NCI-H345 (cell line): Measurements from ENCODE around the gene HECW1.
A peak's percentile ranks its signal among the peaks of the same experiment; 100 is the strongest.

Experiments used
- DNase-seq: peaks from one replicate; lab custom pipeline; 2025; lab: John Stamatoyannopoulos, UW

Gene HECW1

DNA sequence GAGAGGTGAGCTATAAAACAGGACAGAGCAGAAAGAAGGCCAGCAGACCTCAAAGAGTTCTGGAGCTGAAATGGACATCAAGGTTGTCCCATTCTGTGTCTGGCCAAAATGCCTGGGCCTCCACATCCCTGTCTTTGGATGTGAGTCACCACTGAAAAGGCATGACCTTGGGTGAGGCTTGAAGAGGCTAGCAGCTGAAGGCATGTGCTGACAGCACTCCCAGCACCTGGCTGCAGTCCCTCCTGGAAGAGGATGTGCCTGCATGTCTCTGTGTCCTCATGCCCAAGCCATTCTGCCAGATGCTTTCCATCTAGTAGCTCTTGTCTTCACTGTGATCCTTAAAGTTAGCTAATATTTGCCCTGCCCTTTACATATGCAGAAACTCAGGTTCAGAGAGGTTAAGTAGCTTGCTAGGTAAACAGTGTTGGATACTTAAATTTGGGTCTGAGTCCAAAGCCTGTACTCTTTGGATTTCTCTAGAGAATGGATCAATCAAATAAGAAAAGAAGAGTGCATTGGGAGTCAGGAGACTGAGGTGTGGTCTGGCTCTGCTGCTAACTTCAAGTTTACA is 35.8 kb downstream of the HECW1 start:
- DNase-seq: no peak

GRCh38 chr7:43151076-43151475 is 38.6 kb downstream of the HECW1 start:
- no peak for DNase-seq

- DNase-seq: no peak
These were observed 40.2 kb downstream of the HECW1 start for GRCh38 chr7:43152696-43153095.

- DNase-seq: no peak
These were observed 43.2 kb downstream of the HECW1 start for GRCh38 chr7:43155636-43156035.

- DNase-seq: no peak
These were observed 51.4 kb downstream of the HECW1 start for GRCh38 chr7:43163885-43164284.

GRCh38 chr7:43164757-43165156 is 52.3 kb downstream of the HECW1 start:
- DNase-seq: no peak

- DNase-seq: no peak
These were observed 54.2 kb downstream of the HECW1 start for GRCh38 chr7:43166686-43167085.

DNA sequence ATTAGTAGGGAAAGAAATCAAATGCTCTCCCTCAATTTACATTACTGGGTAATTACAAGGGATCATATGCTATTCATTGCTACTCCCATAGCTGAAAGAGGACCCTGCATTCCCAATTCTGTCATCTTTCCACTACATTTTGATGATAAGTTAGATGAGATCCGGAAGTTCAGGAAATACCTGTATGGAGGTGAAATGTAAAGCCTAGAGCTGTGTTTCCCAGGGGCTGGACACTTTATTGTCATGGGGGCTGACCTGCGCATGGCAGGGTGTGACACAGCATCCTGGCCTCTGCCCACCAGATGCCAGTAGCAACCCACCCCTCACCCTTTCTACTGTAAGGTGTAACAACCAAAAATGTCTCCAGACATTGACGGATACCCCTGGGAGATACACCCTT is 56.6 kb downstream of the HECW1 start:
- no peak for DNase-seq

GRCh38 chr7:43170571-43170970 is 58.1 kb downstream of the HECW1 start:
- DNase-seq: no peak

DNA sequence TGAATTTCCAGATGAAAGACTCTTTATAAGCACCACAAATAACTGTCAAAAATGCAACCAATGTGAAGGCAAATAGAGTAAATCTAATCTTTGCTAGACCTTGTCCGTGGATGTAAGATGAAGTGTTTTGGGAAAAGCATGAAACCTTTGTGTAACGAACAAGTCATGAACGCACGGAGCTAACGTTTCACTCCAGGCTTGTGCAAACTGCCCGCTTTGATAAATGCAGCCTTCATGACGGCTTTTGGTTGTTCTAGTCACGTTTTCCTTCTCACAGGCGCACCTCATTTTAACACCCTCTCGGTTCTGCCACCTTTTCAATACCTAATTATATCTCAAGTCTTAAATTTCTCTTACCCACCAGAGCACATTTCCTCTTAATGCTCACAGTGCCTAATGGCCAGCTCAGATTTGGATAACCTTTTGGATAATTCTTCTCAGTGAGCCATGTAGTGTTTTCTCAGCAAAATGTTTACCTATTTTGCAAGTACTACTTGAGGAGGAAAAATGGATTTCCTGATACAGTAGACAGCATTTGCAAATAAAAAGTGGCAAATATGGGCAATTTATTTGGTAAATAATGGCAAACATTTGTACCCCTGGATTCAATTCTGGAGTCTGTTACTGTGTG is 63.2 kb downstream of the HECW1 start:
- no peak for DNase-seq

DNA sequence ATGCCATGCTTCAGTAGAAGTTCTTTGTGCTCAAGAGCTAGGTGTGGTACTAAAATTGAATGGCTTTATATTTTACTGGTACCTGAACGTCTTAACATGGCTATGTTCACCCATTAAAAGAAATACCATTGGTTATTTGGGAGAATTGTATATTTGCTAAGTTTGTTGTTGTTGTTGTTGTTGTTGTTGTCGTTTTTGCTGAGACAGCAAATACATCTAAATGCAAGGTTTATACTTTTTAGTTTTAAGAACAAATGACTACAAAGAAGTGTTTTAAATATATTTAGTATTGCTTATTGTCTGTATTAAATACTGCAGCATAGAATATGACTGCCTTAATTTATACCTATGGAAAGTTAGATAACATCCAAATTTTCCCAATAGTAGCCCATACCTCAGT is 66.9 kb downstream of the HECW1 start:
- DNase-seq: no peak

DNA sequence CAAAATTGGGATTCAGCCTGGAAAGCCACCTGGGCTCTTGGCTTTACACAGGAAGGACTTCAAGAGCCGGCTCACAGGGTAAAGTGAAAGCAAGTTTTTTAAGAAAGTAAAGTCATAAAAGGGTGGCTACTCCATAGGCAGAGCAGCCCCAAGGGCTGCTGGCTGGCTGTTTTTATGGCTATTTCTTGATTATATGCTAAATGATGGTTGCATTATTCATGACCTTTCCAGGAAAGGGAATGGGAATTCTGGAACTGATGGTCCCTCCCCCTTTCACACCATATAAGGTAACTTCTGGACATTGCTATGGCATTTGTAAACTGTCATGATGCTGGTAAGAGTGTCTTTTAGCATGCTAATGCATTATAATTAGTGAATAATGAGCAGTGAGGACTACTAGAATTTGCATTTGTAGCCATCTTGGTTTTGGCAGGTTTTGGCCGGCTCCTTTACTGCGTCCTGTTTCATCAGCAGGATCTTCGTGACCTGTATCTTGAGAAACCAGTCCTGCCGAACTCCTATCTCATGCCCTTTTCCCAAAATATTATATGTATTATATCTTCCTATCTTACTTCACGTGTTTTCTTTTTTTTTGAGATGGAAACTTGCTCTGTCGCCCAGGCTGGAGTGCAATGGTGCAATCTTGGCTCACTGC is 80.5 kb downstream of the HECW1 start:
- DNase-seq: no peak

- no peak for DNase-seq
These were observed 81.4 kb downstream of the HECW1 start for GRCh38 chr7:43193893-43194292.

DNA sequence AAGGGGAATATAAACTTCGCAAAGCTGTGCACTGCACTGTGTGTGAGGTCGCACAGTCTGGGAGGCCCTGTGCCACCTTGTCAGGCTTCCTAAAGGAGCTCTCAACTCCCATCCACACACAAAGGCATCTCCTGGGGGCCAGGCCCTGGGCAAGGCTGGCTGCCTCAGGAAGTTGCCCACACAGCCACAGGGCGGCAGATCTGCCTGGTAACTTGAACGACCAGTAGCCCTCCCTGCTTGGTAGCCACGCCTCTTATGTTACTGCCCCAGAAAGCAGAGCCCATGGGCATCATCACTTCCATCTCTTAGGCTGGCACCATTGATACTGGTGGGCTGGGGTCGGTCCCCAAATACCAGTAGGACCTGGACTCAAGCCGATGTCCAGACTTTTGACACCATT is 82.8 kb downstream of the HECW1 start:
- no peak for DNase-seq

DNA sequence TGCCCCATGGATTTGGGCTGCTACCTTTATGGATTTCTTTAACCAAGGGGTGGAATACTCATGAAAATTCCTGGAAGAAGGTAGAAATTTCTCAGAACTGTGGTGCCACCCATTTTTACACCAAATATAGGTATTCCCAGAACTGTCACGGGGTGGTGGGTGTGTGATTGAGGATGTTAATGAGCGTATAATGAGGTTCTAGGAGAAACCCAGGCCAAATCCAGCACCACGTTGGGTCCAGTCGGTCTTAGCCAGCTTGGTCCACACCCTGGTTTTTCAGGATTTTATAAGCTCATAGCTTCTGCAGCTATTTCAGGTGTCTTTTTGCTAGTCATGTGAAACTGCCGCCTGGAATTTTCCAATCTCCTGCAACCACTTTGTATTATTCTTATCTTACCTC is 83.3 kb downstream of the HECW1 start:
- DNase-seq: no peak

GRCh38 chr7:43196379-43196778 is 83.9 kb downstream of the HECW1 start:
- DNase-seq: no peak

- DNase-seq: no peak
These were observed 85.6 kb downstream of the HECW1 start for GRCh38 chr7:43198016-43198415.

GRCh38 chr7:43198599-43199090 is 86.2 kb downstream of the HECW1 start:
- peak; percentile 79 for DNase-seq

DNA sequence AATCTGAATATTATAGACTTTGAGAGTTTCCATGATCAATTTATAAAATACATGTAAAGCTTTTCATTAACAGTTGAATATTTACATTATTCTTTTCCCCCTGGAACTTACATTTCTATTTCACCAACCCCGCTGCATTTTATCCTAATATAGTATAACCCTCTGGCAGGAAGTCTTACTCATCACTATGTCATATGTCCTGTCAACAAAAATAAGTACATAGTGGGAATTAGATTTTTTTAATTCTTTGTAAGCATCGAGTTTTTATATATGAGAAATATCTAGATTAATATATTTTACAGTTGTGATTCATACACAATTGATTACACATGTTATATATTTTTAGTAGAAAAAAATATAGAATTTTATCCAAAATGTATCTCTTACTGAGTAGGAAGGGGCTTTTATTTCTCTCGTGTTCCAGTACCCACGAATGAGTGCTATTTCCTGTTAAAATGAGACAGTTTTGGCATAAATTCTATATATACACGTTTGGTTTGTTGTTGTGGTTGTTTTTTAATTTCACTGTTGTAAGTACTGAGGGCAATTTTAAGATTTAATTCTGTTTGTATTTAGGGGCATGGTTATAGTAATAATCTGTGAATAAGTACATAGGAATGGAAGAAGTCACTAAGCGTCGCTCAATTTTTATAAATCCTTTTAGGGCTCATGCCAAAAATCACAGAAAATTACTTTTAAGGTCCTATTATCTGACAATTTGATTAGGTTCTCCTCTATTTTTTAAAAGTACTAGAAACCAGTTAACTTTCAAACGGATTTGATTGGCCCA is 87.1 kb downstream of the HECW1 start:
- no peak for DNase-seq

GRCh38 chr7:43201912-43202311 is 89.5 kb downstream of the HECW1 start:
- DNase-seq: no peak

- no peak for DNase-seq
These were observed 91.6 kb downstream of the HECW1 start for GRCh38 chr7:43204081-43204480.

GRCh38 chr7:43205171-43205795 is 92.8 kb downstream of the HECW1 start:
- DNase-seq: no peak
